Mesenteric fat pad (tissue), 1 donor: Measurements from ENCODE around the gene HASPIN. TPM values are rescaled to one million over a fixed set of nuclear protein-coding genes. Genes with fewer than 3 reads are reported as not detected.
"Not testable (repeated sequence)": the region's sequence is repeated elsewhere in the genome, so short reads cannot be mapped to it uniquely, and the experiment has no call there.

Source experiments
- DNase-seq: peaks from one replicate; pipeline ENCODE4 v3.0.0-alpha.2; 2020; ENCODE audit warnings: low spot score
- total RNA-seq: library from RNA; stranded (reverse); fragmentation: NEBNext Ultra II Directional; extraction: Animal tissue kit (Norgen Biotek cat#: 25700); gene quantifications from one replicate; pipeline ENCODE4 v1.2.1, GENCODE V29; 2021
- donor health status: DM: yes; HTN: yes; CAD: no.

HASPIN gene
- total RNA-seq, 1 donor from 2014 or later, result 0.16 TPM

DNA sequence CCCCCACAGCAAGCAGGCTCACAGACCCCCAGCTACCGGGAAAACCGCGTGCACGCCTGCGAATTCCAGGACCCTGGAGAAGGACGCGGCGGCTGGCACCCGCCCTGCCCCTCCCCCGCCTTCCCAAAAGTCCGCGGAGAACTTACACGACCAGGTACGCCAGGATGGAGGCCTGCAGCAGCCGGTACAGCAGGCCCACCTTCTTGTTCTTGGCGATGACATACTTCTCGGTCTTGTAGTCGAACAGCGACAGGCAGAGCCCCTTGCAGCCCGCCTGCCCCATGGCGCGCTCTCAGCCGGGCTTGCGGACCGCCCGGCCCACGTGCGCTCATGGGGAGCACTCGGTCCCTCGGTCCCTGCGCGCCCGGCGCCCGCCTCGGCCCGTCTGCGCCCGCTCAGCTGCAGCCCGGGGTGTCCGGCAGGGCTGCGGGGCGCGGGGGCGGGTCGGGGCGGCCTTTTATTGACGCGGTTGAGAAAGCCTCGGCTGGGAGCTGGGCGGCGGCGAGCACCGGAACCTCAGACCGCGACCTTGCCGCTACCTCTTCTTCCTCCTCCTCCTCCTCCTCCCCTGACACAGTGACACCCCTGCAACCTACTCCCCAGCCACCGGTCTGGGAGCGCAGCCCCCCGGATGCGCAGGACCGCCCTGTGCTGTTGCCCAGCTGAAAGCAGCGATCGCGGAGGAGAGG is 27.8 kb upstream of the HASPIN start, which contains the start of gene P2RX5:
Gene P2RX5 (minus strand): TSS at position 433 of the 689 bp plus-strand sequence. CDS start 150 bp downstream, at position 283.
- no peak for DNase-seq

DNA sequence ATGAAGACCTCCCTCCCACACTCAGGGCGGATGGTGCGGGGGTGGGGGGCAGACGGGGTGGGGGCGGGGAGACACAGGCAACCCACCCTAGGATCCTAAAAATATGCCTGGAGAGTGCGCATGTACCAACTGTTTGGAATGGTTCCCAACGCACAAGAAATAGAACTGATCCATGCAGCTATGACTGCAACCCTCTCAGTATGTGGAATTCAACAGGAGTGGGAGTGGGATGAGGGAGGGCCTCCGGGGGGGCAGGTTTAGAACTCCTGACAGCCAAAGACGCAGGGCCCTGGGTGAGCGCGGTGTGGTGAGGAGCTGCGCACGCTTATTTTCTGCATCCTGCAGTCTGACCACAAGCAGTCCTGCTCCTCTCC is 26.6 kb upstream of the HASPIN start:
- no peak for DNase-seq

DNA sequence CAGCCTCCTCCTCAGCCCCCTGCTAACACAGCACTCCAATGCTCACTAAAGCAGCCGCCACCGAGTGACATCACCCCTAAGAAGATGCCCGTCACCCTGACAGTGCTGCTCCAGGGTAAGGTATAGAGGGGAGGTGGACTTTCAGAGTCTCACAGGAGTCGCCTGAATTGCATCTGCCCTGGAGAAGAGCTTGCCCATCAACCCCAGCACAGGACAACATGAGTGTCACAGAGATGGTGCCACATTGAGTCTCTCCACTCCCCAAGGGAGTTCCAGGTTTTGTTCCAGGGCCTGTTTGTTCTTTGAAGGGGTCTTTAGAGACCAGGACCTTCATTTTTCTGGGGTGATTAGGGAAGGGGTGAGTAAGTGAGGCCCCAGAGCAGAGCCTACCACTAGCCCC is 25.6 kb upstream of the HASPIN start:
- no peak for DNase-seq

DNA sequence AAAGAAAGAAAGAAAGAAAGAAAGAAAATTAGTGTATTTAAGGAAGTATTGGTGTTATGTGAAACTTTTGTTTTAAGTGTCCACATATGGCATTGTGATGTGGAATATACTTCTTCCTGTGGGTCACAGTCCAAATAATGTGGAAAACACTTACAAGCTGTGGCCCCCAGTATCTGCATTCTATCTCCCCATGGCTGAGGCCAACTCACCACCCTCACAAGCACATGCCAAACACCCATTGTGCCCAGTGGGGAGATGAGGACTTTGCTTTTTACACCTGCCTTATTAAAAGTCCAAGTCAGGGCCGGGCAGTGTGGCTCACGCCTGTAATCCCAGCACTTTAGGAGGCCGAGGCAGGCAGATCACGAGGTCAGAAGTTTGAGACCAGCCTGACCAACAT is 23.8 kb upstream of the HASPIN start:
- DNase-seq, result no peak

DNA sequence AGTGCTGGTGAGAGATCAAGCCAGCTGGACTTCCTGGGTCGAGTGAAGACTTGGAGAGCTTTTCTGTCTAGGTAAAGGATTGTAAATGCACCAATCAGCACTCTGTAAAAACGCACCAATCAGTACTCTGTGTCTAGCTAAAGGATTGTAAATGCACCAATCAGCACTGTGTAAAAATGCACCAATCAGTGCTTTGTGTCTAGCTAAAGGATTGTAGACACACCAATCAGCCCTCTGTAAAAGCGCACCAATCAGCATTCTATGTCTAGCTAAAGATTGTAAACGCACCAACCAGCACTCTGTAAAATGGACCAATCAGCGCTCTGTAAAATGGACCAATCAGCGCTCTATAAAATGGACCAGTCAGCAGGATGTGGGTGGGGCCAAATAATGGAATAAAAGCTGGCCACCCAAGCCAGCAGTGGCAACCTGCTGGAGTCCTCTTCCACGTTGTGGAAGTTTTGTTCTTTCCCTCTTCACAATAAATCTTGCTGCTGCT is 21.6 kb upstream of the HASPIN start:
- not testable (repeated sequence) for DNase-seq

DNA sequence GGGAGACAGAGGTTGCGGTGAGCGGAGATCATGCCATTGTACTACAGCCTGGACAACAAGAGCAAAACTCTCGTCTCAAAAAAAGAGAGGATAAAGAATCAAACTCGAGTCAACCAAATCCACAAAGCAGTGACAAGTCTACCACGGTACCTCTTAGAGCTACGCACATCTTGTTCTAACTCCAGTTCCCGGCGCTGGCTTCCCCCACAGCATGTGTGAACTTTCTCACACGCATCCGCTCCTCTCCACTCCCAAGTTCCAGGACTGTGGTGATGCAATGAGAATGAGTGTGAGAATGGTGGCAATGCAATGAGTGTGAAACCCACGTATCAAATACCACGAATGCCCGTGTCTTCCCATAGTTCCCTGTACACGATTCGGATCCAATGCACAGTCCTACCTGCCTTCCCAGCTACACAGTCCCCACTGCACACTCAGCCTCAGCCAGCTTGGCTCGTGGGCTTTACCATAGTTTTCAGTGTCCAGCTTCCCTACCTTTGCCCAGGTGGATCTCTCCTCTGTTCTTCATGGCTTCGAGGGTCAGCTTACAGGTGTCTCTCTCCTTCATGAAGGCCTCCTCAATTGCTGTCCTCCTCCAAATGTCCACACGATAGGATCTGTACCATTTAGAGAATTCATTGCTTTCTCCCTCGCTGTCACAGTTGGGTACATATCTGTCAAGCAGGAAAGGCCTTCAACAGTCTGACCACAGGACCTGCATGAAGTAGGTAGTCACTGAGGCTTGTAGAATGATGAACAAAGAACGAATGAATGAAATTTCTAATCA is 18.6 kb upstream of the HASPIN start:
- no peak for DNase-seq

DNA sequence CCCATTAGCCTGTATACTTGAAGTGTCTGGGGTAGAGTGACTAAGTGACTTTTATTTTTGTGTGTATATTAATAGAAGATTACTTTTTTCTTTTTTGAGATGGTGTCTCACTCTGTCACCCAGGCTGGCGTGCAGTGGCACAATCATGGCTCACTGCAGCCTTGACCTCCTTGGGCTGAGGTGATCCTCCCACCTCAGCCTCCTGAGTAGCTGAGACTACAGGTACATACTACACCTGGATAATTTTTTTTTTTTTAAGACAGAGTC is 18.1 kb upstream of the HASPIN start:
- DNase-seq, result not testable (repeated sequence)

DNA sequence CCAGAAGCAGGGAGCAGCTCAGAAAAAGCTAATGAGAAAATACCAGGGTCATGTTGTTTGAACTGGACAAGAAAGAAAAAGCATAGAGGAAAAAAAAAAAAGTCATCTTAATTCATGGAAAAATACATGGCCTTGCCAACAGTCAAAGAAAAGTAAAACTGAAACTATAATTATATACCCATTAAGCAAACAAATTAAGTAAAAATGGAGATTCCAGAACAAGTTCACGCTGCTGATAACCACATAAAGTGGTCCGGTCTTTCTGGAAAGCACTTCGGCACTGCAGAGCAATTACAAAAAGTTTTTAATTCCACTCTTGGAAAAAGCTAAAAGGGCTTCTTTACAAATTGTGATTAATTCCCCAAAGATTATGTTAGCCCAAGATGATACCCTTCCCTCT is 15.3 kb upstream of the HASPIN start:
- DNase-seq, result no peak

DNA sequence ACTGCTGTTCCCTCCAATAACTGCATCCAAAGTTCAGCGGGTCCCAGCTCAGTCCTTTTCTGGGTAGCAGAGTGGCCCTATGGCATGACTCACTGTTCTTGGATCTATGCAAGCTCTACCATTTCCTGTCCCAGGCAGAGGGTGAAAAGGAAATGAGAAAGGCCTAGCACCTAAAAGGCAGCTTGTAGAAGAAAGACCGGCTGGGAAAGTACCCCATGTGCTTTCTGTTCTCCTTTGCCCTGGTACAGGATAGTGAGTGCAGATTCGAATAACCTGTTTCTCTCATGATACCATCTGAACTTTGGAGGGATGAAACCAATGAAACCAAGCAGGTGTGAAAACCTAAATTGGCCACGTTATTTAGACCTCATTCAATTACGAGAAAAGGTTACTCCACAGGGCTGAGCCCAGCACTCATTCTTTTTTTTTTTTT is 12.7 kb upstream of the HASPIN start:
- DNase-seq, result no peak

DNA sequence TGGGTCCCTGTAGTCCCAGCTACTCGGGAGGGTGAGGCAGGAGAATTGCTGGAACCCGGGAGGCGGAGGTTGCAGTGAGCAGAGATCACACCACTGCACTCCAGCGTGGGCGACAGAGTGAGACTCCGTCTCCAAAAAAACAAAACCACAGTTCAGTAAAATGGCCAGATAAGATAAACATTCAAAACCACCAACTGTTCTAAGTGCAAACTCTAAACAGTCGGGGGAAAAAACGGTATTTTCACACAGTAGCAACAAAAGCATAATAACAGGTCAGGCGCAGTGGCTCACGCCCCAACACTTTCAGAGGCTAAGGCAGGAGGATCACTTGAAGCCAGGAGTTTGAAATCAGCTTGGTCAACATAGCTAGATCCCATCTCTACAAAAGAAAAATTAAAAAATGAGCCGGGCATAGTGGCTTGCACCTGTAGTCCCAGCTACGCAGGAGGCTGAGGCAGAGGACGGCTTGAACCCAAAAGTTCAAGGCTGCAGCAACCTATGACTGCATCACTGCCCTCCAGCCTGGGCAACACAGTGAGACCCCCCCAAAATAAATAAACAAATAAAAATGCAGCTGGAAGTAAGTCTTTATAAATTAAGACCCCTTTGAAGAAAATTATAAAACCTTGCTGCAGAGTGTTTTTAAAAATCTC is 10.8 kb upstream of the HASPIN start:
- DNase-seq, result no peak

DNA sequence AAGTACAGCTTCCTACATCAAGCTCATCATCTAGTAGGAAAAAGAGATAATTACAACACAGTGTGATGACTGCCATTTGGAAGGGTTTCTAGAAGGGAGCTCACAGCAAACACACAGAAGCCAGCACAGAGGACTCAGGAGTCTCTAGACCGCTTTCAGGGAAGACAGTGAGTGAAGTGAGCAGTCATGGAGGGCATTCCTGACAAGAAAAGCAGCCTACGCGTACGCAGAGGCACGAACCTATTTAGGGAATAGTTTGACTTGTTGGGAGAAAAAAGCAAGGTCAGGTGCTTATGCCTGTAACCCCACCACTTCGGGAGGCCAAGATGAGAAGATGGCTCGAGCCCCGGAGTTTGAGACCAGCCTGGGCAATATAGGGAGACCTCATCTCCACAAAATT is 8.4 kb upstream of the HASPIN start:
- DNase-seq, result no peak

DNA sequence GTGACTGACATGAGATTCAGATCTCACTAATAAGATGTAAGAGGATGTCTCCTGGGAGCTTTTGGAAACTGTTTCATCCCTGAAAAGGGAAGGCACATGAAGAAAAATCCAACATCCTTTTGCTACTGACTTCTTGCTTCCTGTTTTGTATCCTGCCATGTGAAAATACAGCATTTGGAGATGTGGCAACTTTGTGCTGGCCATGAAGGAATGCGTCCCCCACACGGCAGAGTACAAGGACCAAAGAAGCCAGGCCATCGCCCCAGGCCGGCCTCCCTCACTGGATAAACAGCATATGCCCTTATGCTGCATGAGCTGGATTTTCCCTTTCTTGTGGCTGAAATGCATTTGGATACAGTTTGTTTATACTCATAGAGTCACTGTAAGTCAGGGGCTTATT is 5.5 kb upstream of the HASPIN start:
- DNase-seq, result no peak

DNA sequence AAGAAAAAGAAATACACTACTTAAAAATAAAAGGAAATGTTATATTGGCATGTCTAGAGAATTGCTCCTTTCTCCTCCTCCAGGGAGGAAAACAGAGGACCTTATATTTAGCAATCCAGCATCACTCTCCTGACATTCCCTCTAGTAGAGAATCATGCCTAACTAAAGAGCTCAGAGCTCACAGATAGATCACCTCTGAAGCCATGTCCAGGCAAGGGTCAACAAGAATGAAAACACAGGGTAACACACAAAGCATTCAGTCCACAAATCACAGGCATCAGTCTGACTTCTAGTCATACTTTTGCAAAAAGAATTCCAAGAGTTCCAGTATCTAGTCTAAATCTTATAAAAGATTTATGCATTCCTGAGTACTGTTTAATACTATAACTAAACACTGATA is 4.4 kb upstream of the HASPIN start:
- no peak for DNase-seq

DNA sequence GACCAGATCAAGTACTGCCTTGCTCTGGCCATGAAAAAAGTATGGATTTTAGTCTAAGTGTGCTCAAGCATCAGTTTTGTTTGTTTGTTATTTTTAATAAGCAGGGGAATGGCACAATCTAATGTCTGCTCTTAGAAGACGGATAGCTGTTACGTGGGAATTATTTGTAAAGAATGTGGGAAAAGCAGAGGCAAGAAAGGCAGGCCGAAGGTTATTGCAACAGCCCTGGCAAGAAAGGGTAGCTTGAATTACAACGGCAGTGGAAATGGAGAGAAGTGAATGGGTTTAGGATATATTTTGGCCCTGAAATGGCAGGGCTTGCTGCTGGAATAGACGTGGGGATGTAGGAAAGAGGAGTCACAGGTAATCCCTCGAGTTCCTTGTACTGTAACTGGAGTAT is 987 bp upstream of the HASPIN start:
- no peak for DNase-seq

DNA sequence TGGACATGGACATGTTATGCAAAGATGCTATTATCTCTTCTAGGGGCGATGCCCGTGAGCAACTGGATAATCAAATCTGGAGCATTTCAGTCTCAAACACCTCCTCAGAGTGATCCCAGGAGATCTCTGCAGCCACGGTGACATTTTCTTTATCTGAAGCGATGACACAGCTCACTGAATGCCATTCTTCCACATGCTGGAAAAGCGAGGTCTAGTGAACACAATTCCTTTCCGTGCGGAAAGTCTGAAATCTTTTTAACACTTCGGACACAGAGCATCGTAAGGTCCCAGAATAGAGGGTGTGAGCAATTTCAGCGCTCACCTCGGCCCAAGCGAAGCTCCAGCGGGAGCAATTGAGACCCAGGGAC is 531 bp upstream of the HASPIN start:
- DNase-seq, result no peak

DNA sequence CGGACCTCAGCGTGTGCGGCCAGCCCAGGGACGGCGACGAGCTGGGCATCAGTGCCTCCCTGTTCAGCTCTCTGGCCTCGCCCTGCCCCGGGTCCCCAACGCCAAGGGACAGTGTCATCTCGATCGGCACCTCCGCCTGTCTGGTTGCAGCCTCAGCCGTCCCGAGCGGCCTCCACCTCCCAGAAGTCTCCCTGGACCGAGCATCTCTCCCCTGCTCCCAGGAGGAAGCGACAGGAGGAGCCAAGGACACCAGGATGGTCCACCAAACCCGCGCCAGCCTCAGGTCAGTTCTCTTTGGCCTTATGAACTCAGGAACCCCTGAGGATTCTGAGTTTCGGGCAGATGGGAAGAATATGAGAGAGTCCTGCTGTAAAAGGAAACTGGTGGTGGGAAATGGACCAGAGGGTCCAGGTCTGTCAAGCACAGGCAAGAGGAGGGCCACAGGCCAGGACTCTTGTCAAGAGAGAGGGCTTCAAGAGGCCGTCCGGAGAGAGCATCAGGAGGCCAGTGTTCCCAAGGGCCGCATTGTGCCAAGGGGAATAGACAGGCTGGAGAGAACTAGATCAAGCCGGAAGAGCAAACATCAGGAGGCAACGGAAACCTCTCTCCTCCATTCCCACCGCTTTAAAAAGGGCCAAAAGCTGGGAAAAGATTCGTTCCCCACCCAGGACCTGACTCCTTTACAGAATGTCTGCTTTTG is 825 bp downstream of the HASPIN start:
- no peak for DNase-seq

DNA sequence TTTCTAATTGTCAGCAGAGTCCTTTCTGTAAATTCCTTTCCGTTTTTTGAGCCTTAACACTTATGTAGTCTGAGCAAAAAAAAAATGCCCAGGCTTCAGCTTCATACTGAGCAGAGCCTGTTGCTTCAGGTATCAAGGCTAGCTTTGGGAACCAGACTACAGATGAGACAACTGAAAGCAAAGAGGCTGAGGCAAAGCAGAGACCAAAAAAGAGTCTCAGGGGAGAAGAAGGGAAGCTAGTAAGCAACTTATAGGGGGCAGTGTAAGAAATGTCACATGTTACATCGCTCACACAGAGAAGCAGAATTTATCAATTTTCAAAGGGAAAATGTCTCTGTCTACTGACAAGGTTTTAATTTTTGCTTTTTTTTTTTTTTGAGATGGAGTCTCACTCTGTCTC is 3.3 kb downstream of the HASPIN start:
- no peak for DNase-seq

DNA sequence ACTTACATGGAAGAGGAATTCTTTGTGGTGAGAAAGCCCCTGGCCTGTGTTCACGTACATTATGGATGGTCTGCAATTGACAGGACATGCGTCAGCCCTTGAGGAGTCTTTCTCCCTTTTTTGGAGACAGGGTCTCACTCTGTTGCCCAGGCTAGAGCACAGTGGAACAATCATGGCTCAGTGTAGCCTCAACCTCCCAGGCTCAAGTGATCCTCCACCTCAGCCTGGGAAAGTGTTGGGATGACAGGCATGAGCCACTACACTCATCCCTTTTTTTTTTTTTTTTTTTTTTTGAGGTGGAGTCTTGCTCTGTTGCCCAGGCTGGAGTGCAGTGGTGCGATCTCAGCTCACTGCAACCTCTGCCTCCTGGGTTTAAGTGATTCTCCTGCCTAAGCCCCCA is 4.4 kb downstream of the HASPIN start:
- DNase-seq, result not testable (repeated sequence)

DNA sequence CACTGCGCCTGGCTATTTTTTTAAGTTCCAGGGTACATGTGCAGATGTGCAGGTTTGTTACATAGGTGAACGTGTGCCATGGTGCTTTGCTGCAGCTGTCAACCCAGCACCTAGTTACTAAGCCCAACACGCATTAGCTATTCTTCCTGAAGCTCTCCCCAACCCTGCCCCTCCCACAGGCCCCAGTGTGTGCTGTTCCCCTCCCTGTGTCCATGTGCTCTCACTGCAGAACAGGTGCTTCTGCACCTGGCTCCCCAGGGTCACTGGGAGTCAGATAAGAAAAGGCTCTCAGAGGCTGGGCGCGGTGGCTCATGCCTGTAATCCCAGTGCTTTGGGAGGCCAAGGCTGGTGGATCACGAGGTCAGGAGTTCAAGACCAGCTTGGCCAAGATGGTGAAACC is 6.2 kb downstream of the HASPIN start:
- no peak for DNase-seq

DNA sequence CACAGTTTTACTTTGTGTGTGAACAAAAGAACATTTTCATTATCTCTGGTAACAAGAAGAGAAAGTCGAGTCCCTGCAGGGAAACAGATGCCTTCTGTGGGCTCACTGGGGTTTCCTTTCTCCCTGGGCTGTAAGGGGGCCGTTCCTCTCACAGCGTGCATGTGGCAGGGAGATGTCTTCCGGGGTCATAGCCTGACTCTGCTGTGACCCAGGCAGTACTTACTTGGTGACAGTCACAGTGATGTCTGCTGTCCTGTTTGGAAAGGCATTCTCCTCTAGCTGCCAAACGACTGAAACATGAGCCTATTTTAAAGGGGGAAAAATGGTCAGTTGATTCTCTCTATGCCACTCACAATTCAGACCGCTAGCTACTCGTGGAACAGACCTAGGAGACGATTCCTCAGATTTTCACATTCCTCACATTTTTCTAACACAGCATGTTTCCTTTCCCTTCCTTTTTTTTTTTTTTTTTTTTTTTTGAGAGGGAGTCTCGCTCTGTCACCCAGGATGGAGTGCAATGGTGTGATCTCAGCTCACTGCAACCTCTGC is 7.3 kb downstream of the HASPIN start:
- DNase-seq, result no peak

DNA sequence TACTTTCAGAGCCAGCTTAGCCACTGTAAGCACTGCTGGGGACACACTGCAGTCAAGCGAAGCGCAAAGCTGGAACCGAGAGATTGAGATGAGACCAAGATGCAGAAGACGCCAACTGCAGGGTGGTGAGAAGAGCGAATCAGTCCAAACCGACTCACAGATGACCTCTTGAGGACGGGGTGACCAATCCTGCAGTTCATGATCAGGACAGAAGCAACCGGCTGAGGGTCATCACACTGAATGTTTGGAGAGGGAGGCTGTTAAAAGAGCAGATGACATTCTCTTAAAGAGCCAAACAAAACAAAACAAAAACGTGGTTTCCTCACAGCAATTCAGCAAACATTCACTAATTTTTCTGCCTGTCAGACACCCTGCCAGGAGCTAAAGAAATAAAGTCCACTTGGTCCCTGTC is 8.5 kb downstream of the HASPIN start:
- no peak for DNase-seq

DNA sequence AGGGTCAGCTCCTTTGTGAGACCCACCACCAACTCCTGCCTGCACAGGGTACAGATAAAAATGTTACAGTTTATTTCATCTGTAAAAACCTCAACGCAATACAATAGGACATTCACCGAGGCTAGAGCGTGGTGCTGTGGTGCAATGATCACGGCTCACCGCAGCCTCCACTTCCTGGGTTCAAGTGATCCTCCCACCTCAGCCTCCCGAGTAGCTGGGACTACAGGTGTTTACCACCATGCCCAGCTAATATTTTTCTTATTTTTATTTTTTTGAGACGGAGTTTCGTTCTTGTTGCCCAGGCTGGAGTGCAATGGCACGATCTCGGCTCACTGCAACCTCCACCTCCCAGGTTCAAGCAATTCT is 11.2 kb downstream of the HASPIN start:
- DNase-seq, result not testable (repeated sequence)
